Activated CD8-positive, alpha-beta memory T cell treated with anti-CD3 and anti-CD28 coated beads for 24 hours (primary cell): ENCODE data around the gene CYP1B1.

Experiments used
- DNase-seq: peaks from one replicate; pipeline ENCODE4 v3.0.0-alpha.2; 2020

Gene CYP1B1

GRCh38 chr2:38074764-38075506 lies 1.0 kb downstream of the CYP1B1 start:
- DNase-seq = peak; percentile 74

DNA sequence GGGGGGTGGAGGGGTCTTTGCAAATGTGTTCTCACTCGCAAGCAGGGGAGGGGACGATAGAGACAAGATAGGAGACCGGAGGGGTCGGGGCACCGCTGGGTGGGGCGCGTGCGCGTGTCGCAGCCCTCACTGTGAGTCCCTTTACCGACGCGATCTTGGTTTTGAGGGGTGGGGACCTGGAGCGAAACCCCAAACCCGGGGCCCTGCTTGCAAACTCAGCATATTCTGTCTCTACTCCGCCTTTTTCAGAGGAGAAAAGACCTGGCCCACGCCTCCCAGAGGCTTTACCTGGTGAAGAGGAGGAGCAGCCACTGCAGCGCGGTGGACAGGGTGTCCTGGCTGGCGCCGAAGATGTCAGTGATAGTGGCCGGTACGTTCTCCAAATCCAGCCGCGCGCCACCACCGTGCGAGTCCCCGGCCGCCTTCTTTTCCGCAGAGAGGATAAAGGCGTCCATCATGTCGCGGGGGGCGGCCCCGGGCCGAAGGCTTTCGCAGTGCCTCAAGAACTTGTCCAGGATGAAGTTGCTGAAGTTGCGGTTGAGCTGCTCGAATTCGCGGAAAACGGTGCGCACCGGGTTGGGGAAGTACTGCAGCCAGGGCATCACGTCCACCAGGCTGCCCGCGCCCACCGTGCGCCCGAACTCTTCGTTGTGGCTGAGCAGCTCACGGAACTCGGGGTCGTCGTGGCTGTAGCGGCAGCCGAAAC lies 1.7 kb downstream of the CYP1B1 start:
- peak; percentile 68 for DNase-seq

- peak; percentile 66 for DNase-seq
These were observed 2.5 kb downstream of the CYP1B1 start for GRCh38 chr2:38073211-38074057.

DNA sequence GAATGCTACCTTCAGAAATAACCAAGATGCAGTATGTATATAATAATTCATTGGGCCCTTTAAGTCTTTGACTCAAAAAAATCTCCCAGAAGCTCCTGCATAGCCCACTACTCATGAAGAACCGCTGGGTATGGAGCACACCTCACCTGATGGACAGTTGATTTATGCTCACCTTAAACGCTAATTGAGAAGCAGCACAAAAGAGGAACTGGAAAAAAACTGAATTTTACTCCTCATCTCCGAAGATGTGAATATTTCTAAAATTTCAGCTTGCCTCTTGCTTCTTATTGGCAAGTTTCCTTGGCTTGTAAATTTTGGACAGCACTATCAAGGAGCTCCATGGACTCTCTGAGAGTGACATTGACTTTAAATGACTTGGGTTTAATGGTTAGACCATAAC lies 5.5 kb downstream of the CYP1B1 start:
- no peak for DNase-seq

GRCh38 chr2:38068234-38068633 lies 7.7 kb downstream of the CYP1B1 start:
- DNase-seq = no peak

DNA sequence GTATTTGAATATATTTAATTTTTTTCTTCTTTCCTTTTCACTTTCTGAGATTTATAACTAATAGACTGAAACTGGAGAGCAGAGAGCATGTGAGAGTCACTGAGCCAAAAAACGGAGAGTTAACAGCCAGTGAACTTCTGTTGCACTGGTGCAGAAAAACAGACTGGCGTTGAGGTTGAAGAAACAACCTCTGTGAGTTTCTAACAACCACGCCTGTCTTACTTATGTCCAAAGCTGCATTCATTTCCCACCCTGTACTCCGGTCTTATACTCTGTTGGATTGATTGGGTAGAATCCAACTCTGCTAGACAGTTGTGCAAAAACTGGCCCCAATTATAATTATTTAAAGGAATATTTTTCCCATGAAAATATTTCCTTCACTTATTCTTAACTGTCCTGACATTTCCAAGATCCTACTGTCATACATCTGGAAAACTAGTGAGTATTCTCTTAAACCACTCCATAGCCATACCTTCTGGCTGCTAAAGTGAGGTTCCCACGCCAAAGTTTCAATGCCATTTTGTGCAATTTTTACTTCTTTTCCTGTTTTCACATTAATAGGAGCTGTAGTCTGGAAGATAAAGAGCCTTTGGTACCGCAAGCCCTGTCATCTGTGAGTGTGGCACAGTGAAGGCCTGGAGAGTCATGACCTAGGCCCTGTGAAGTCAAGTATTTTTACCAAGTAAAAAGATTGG lies 9.4 kb downstream of the CYP1B1 start:
- DNase-seq = no peak

GRCh38 chr2:38065502-38066135 lies 10.3 kb downstream of the CYP1B1 start:
- no peak for DNase-seq

GRCh38 chr2:38064801-38065501 lies 11.0 kb downstream of the CYP1B1 start:
- no peak for DNase-seq

GRCh38 chr2:38060236-38061018 lies 15.5 kb downstream of the CYP1B1 start:
- no peak for DNase-seq

DNA sequence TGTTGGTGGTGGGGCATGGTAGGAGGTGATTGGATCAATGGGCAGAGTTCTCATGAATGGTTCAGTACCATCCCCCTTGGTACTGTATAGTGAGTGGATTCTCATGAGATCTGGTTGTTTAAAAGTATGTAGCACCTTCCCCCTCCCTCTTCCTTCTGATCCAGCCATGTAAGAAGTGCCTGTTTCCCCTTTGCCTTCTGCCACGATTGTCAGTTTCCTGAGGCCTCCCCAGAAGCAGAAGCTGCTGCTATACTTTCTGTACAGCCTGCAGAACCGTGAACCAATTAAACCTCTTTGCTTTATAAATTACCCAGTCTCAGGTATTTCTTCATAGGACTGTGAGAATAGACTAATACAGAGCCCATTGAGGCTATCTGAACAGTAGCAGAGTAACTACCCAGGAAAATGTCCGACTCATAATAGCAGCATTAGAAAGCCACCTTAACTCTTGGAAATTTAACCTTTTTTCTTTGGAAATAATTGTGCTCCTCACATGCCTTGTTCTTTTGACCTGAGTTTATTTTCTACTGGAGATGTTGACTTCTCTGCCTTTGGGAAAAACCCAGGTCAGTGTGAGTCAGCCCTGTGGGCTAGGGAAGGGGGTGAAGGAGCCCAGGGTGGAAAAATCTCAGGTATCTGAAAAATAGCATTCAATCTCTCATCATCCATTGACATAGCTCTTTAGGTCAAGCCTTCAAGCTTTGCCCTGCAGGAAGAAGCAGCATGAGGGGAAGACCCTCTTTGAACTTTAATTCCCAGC lies 18.1 kb downstream of the CYP1B1 start:
- no peak for DNase-seq

DNA sequence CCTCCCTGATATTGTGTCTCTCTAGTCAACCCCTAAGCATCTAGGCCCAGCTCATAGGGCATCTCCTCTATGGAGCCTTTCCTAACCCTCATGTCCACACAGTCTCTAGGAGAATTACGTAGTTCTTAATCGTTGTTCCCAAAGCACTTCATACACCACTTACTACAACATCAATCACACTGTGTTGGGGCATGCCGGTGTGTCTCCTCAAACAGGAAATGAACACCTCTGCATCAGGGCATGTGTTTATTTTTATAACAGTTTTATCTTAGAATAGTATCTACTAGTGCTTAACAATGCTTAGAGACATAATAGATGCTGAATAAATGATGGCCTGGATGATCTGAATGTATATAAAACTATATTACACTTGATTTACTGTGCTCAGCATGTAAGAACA lies 19.7 kb downstream of the CYP1B1 start:
- no peak for DNase-seq

GRCh38 chr2:38045811-38046210 lies 30.1 kb downstream of the CYP1B1 start:
- DNase-seq = no peak

GRCh38 chr2:38039121-38039910 lies 36.6 kb downstream of the CYP1B1 start:
- DNase-seq = no peak

DNA sequence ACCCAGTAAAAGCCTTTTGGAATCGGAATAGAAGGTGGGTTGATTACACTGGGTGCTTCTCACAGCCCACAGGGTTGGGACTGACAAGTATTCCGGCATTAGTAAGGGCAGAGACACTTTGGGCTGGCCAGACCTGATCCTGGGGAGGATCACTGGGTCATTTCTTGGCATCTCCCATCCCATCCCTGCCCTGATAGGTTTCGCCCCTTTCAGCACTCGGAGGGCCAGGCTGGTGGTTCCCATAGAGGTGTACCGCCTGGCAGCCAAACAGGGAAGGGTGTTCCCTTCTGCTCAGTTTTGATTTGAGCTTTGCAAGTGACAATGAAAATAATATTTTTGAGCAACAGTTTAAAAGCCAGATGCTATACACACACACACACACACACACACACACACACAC lies 37.3 kb downstream of the CYP1B1 start:
- no peak for DNase-seq

DNA sequence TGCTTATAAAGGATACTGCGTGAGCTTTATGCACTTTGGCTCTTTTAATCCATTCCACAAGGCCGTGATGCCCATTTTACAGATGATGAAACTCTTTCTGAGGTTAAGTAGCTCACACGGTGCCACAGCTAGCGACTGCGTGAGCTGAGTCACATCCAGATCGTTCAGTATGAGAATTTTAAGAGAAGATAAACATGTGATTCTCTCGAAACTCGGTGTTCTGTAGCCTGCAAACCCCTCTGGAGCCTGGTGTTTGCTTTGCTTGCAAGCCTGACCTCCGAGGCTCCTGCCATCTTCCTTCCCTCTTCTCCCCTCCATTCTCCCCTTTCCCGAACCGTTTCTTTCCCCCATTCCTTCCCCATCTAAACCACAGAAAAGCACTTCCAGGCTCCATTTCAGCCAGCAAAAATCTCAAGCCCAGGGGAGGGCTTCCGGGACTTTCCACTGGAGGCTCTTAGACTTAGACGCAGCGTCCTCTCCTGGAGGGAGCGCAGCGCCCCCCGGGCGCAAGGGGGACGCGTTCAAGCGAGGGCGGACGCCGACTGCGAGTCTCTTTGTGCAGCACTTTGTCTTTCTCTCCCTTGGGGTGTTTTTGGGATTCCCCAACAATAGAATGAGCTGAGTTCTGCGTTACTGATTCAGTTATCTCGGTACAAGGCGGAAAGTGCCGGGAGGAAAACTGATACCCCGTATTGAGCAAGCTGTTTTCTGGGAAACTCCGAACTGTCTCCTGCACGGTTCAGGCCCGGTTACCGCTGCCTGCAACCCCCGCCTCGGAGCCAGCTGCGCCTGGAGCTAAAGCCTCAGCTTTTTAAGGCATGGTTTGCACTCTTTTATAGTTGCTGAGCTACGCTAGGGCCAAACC lies 38.0 kb downstream of the CYP1B1 start:
- DNase-seq = no peak

DNA sequence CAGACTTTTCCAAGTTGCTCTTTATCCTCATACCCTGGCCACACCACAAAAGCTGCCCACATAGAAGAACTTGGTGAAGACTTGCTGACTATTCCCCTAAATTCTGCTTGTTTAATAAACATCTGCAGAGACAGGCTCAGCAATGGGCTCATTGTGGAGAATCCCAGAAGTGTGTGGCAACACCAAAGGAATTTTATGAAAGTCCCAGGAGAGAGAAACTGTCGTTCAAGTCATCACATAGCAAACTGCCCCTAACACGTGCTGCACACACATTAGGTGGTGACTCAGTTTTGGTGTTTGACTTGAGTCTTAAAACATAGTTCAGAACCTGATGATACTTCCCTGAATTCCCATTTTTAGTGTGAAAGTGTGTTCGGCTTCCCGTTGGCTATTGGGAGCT lies 38.6 kb downstream of the CYP1B1 start:
- DNase-seq = no peak

DNA sequence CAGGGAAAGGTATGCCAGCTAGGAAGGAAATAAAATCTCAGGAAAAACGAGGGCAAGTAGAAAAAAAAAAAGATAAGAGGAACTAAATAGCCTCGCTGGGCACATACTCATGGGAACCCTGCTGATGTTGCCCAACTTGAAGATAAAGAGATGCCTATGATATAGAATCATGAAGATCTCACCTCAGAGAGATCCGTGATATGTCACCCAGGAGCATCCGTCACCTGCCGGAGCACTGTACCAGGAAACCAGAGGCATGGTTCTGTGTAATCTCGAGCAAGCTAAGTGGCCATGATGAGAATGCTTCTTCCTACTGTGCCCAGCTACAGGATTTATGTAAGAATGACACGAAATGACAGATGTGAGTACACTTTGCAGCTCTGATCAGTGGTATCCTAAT lies 40.0 kb downstream of the CYP1B1 start:
- DNase-seq = no peak

DNA sequence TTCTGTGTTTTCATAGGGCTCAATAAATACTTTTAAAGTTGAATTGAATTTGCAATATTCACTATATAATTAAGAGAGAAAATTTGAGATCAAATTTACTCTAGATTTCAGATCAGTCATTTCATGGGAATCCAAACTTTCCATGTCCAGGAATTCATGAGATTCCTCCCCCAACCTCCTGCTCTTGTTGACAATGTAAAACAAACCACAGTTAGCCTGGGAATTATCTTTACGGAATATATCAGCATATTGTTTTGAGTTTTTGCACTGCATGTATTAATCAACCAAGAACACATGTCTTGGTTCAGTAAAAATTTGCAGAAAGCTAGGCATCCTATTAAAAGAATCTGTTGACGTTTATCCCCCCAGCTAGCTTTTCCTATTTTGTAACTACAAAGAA lies 42.3 kb downstream of the CYP1B1 start:
- no peak for DNase-seq
